HL-60 (cell line): ENCODE results near the gene EYA2.

ENCODE experiments used
- POLR2AphosphoS5 ChIP-seq: IDR thresholded peaks from 2 replicates; pipeline ENCODE4 v1.6.1; 2012; ENCODE audit warnings: low read depth
- TF ChIP-seq, protein P1 (sequence below): IDR thresholded peaks from one replicate; pipeline ENCODE4 v1.5.1; 2011; ENCODE audit warnings: low read length, control low read depth, inconsistent platforms; ENCODE audit not compliant: insufficient read depth

DNA sequence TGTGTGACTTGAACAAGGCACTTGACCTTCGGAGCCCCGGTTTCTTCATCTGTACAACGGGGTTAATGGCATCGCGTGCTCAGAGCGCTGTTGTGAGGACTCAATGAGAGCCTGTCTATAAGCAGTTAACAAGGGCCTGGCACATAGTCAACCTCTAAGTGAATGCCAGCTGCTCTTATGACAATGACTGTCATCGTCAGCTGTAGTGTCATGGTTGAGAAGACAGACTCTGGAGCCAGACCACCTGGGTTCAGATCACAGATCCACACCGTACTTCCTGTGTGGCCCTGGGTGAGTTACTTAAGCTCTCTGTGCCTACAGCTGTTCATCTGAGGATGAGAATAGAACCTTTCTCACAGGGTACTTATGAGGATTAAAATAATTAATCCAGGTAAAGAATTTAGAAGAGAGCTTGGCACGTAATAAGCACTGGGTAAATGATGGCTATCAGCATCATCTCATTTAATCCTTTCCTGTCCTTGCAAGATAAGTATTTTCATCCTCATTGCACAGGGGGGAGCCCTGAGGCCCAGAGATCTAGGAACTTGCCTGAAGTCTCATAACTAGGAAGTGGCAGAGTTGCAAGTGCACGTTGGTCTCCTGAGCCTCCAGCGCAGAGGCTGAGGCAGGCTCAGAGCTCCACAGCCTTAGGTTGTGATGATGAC is 105.3 kb downstream of the EYA2 start:
- TF ChIP-seq, protein P1, sequence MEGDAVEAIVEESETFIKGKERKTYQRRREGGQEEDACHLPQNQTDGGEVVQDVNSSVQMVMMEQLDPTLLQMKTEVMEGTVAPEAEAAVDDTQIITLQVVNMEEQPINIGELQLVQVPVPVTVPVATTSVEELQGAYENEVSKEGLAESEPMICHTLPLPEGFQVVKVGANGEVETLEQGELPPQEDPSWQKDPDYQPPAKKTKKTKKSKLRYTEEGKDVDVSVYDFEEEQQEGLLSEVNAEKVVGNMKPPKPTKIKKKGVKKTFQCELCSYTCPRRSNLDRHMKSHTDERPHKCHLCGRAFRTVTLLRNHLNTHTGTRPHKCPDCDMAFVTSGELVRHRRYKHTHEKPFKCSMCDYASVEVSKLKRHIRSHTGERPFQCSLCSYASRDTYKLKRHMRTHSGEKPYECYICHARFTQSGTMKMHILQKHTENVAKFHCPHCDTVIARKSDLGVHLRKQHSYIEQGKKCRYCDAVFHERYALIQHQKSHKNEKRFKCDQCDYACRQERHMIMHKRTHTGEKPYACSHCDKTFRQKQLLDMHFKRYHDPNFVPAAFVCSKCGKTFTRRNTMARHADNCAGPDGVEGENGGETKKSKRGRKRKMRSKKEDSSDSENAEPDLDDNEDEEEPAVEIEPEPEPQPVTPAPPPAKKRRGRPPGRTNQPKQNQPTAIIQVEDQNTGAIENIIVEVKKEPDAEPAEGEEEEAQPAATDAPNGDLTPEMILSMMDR, result no peak
- TF ChIP-seq POLR2AphosphoS5, result no peak
